Stimulated activated CD8-positive, alpha-beta memory T cell treated with anti-CD3 and anti-CD28 coated beads, Interleukin-15, amount 100 ng/mL, for 24 hours (primary cell): ENCODE results near the gene DSCAM.
"Not testable (repeated sequence)": the region's sequence is repeated elsewhere in the genome, so short reads cannot be mapped to it uniquely, and the experiment has no call there.

Experiments used
- DNase-seq: peaks from one replicate; pipeline ENCODE4 v3.0.0-alpha.2; 2020; ENCODE audit warnings: low read depth

The DSCAM gene

DNA sequence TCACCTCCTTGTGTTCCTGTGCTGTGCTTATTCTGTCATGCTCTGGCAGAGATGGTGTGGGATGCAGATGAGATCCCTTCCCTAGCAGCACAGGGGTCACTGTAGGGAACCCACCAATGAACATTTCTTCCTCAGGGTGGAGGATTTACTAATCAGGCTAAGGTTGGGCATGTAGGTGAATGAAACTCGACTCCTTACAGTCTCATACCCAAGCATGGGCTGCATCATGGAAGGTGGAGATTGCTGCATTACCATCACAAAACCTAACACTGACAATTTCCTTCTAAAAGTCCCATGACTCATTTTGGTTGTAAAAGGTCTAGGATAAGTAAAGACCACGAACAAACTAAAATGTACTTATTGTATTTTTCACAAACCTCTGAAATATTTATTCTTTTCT is 399.9 kb downstream of the DSCAM start:
- DNase-seq: no peak

- no peak for DNase-seq
Measured at GRCh38 chr21:40445349-40445921, 401.5 kb downstream of the DSCAM start.

DNA sequence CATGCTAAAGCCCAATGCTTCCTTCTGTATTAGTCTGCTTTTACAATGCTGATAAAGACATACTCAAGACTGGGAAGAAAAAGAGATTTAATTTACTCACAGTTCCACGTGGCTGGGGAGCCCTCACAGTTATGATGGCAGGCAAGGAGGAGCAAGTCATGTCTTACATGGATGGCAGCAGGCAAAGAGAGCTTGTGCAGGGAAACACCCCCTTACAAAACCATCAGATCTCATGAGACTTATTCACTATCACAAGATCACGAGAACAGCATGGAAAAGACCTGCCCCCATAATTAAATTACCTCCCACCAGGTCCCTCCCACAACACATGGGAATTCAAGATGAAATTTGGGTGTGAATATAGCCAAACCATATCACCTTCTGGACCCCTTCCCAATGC is 407.4 kb downstream of the DSCAM start:
- not testable (repeated sequence) for DNase-seq

DNA sequence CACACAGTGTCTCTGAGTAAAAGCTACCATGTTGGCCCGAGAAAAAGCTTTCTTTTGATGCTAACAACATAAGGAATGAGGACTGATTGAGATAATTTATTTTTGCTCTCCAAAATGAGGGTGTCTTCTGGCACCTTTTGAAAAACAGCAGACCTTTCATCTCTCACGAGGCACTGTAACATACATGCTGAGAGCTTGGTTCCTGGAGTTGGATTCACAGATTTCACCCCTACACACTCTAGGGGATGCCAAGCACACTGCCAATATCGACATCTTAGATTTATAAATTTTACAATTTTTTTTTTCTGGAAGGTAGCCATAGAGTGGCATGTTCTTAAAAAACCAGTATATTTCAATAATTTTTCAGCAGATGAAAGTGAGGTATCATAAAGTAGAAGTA is 408.3 kb downstream of the DSCAM start:
- DNase-seq: no peak

- DNase-seq: no peak
Measured at GRCh38 chr21:40436261-40436660, 410.7 kb downstream of the DSCAM start.

DNA sequence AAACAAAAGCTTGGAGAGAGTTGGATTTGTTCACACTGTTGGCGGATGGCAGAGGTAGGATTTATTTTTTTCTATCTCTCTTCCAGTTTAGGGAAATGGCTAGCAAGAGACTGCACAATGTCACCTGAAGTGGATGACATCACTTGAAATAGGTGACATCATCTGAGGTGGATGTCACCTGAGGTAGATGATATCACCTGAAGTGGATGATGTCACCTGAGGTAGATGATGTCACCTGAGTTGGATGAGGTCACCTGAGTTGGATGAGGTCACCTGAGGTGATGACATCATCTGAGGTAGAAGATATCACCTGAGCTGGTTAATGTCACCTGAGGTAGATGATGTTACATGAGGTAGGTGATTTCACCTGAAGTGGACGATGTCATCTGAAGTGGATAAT is 413.4 kb downstream of the DSCAM start:
- no peak for DNase-seq

DNA sequence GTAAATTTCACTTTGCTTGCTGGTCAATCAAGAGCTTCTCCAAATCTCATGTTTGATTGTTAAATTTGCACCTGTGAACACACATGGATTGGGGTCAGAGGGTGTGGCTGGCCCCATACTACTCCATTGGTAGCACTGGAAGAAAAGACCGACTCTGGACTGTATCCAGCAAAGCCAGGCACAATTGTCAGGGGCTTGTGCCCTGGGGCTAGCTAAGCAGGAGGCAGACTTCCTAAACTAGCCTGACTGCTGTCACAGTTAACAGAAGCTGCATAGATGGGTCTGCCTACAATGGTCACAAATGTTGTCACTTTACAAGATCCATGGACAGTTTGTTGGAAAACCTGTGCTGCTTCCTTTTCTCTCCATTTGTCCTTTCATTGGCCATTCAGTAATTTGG is 421.0 kb downstream of the DSCAM start:
- no peak for DNase-seq

GRCh38 chr21:40422896-40423635 is 423.9 kb downstream of the DSCAM start:
- no peak for DNase-seq

DNA sequence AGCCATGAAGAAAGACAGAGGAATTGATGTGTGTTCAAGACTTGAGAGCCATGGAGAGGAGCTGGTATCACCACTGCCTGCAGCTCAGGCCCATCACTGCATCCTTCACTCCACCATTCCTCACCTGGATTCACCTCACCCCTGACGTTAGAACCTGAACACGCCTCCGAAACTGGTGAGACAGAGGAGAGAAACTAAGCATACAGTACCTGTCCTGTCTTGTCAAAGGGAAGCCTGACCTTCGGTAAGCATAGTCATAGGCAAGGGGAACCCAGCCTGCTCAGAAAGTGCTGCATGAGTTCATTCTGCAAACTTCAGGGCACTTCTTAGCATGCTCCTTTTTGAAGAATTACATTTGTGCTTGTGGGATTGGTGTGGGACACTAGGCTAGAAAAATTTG is 425.8 kb downstream of the DSCAM start:
- no peak for DNase-seq

- no peak for DNase-seq
Measured at GRCh38 chr21:40416572-40416971, 430.4 kb downstream of the DSCAM start.

GRCh38 chr21:40408561-40408960 is 438.4 kb downstream of the DSCAM start:
- no peak for DNase-seq

- no peak for DNase-seq
Measured at GRCh38 chr21:40404396-40404800, 442.6 kb downstream of the DSCAM start.

DNA sequence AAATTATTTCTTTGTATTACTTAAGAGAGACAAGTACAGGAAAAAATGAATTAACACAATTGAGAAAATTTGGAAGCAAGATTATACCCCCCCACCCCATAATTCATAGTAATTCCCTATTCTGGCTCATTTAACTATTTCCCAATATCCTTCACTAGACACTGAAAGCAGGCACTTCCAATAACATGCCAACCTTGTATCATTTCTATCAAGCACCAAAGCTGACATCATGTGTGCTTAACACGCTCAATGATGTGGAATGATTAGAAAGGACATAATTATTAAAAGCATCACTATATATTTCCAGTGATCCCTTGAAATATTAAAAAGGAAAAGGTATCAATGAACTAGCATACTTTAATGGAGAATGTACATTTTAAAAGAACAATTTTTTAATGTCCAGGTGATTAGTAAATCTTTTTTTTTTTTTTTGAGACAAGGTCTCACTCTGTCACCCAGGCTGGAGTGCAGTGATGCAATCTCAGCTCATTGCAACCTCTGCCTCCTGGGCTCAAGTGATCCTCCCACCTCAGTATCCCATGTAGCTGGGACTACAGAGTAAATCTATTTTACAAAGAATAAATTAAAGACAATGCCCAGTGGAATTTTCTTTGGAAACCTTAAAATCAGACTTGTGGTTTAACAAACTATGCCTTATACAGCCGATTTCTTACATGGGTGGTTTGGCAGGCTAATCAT is 443.9 kb downstream of the DSCAM start:
- no peak for DNase-seq

DNA sequence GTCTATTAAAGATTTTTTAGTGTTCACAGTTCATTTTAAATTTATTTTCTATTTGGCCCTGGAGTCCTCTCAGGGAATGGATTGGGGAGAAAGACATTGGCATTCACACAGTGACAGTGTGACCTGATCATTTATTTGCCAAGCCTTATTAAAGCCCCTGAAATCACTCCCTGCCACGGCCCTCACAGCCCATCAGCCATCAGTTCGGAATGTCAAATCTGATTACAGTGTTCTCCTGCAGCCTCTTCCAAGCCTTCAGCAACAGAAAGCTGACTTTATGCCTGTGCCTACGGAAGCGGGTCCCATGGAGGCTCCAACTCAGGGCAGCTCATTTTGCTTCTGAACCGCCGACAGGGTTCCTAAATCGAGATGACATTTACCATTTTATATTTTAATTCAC is 451.2 kb downstream of the DSCAM start:
- no peak for DNase-seq

DNA sequence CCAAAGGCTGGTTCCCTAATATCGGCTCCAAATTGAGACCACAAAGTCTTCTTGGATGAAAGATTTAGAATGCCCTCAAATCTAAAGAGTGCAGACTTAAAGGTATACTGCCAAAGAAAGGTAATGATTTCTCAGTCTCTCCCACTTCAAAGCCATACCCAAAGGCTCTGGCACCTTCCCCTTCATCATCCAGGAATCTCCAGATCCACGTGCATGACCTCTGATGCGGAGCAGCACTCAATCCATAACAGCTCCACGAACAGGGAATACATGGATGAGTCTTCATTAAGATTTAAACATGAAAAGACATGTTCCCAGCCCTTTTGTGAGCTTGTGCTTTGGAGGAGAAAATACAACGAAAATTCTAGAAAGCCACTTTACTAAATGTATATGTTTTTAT is 453.9 kb downstream of the DSCAM start:
- DNase-seq: no peak

DNA sequence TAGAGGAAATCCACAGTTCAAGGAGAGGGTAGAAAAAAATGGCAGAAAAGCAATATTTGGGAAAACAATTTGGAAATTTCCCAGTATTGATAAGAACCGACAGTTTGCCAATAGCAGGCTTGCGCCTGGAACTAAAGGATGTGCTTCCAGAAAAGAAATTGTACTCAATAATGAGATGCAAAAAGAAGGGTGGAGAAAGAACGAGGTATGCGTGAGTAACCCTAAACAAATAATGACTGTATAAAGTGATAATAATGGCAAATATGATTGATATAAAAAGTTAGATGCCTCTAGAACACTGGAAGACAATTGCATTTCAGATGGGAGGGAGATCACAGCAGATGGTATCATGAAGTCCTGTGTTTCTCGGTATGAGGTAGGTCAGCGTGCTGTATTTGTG is 458.9 kb downstream of the DSCAM start:
- no peak for DNase-seq

DNA sequence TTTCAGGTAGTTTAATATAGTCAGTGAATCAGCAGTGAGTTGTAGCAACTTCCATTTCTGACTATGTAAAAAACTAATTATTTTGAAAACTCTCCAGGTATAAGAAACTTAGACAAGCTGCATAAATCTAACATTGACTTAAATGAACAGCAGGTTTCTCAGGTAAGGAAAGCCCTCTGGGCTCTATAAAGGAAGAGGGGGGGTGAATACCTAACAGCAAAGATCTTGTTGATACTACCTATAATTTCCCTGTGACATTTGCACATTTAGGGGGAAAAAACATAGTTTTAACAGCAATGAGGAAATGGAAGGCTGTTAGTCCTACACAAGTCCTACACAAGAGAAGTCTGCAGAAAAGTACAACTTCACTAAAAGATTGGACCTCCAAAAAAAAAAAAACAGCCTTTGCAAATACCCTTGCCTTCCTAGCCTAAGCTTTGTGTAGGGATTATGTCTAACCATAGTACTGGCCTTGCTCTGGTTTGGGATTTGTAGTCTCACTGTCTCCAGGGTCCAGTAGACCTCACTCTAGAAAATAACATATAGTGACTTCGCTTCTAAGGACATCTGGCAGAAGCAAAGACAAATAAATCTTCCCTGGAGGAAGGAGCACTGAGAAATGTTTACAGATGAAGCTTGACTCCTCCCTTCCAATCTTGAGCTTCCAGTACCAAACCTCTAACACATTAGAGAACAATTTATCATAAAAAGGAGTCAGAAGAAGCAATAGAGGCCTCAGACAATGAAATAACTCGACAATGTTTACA is 459.8 kb downstream of the DSCAM start:
- no peak for DNase-seq

DNA sequence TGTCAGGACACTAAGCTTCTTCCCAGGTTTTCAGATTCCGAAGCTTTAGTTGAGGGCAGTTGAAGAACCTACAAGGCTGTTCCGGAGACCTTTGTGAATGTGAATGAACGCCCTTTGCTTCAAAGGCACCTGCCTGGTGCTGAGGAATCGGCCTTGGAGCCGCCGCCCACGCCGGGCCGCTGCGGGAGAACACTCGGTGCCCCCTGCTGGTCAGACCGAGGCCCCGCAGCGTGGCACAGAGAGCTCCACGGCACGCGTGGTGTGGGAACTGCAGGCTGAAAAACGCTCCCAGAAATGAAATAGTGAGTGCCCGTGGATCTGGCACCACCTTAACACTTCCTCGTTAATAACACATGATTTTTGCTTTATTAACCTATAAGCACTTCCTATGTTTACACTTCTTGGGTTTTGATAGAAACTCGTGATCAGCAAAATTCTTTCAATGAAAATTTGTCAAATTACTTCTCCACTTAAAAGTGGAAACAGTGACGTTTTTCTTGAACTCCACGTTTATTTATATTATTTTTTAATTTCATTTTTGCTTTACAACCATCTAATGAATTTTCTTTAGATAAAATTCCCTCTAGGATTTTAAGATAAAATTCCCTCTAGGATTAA is 460.6 kb downstream of the DSCAM start:
- DNase-seq: no peak

GRCh38 chr21:40385883-40386282 is 461.1 kb downstream of the DSCAM start:
- DNase-seq: no peak

DNA sequence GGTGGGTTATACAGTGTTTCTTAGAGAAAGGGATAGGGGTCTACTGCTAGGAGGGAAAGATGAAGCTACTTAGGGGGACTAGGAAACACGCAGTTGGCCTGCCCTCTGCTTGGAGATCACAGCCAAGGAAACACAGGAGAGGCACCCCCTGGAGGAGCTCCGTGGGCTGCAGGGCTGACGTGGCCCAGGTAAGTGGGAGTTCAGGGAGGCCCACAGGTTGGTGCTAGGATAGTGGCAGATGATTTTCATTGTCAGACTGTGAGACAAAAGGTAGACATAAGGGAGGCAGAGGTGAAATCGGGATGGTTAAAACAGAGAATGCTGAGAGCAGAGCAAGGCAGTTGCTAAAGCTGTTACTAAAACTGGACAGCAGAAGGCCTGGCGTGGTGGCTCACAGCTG is 463.0 kb downstream of the DSCAM start:
- DNase-seq: no peak

- no peak for DNase-seq
Measured at GRCh38 chr21:40381111-40381510, 465.8 kb downstream of the DSCAM start.
